HG03439 (cell line): Measurements from ENCODE around the gene OAT.
A peak's percentile ranks its signal among the peaks of the same experiment; 100 is the strongest.

ENCODE experiments used
- ATAC-seq: cut with Tn5 transposase; IDR thresholded peaks from one replicate; pipeline ENCODE4 v1.9.1; 2021; ENCODE audit warnings: mild to moderate bottlenecking, moderate library complexity; ENCODE audit not compliant: unreplicated experiment

Gene OAT

DNA sequence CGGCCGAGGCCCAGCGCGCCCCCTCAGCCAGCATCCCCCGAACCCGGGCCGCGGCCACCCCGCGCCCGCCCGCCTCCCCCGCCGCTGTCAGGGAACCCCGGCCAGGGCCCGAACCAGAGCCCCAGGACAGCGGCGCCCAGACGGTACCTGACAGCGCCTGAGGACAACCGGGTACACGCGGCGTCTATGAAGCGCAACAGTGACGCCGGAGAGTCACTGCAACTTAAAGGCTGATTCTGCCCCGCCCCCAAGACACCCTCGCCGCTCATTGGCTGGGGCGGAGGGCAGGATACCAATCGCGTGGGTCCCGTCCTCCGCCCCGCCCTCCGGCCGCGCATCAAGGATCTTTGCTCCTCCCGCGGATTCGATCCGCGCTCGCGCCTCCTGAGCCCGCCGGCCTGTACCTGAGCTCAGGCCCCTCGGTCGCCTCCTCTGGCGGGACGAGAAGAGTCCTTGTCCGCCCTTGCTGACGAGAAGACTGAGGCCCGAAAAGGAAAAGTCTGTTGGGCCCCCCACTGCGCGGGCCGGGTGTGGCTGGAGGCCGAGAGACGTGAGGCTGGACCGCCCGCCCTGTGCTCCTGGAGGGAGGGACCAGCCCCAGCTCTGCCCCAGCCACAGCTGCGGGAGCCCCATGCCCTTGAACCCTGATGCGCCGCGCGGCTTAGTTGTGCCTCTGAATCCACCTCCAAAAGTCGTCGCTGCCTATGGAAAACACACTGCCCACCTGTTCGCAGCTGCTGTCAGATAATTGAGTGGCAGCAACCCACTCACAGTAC, at the start of gene OAT:
TSS of gene OAT (minus strand) at position 198 of the 776 bp plus-strand sequence. CDS start 6,752 bp downstream, outside the sequence.
- peak; percentile 97 for ATAC-seq

- ATAC-seq = no peak
These were observed 48.4 kb upstream of the OAT start for GRCh38 chr10:124467165-124467564.

- no peak for ATAC-seq
These were observed 47.2 kb upstream of the OAT start for GRCh38 chr10:124465777-124466488.

DNA sequence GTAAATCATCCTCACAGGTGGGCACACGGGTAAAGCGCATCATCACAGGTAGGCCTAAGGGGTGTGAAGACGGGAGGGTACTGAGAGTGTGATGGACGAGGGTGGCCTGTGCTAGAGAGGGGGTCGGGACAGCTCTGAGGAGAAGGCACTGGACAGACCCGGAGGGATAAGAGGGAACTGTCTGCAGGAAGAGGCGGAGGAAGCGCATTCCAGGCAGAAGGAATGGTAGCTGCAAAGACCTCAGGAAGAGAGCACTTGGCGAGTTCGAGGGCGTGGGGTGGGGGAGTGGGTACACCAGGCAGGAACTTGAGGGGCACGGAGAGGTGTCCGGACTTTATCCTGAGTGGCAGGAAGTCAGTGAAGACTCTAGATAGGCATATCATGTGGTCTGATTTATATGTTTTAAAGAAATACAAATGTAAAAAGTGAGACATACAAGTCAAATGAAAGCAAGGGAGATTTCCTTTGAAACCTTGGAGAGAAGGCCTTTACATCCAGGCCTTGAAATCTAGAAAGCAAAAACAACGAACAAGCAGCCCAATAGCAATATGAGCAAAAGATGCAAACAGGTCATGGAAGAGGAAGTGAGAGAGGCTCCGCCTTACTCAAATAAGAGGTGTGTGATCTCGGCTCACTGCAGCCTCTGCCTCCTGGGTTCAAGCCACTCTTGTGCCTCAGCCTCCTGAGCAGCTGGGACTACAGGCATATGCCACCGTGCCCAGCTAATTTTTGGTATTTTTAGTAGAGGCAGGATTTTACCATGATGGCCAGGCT, 46.5 kb upstream of the OAT start:
- ATAC-seq = no peak

DNA sequence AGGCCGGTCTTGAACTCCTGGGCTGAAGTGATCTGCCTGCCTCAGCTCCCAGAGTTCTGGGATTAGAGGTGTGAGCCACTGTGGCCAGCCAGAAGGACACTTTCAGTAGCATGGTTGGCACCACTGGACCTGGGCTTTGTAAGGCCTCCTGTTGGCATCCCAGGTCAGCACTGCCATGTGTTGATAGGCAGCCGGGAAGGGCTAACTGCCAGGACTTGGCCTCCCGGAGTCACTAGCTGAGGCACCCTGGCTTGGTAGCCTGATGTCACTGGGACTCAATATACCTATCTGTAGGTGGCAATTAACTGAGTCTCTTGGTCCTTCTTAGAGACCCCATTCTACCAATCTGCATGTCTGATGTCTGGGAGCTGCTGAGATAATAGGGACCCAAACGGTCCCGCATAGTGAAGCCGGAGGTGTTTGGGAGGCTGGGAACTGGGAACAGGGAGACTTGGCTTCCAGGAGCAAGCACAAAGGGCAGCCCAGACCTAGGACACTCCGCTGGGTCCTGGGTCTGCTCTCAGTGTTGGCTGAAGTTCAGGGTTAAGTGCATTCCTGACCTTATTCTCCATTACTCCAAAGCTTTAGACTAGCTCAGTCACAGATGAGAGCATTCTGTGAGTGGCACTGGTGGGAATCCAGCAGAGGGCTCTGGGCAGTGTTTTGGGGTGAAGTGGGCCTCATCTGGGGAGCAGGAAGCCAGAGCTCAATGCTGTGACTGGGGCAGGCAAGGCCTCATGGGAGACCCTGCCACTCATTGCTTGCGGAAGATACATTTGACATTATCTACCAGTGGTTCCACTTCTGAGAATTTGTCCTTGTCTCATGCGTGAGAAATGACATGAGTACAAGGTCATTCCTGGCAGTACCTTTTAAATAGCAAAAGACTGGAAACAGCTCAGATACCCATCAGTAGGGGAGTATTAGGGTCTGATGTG, 45.6 kb upstream of the OAT start:
- no peak for ATAC-seq

DNA sequence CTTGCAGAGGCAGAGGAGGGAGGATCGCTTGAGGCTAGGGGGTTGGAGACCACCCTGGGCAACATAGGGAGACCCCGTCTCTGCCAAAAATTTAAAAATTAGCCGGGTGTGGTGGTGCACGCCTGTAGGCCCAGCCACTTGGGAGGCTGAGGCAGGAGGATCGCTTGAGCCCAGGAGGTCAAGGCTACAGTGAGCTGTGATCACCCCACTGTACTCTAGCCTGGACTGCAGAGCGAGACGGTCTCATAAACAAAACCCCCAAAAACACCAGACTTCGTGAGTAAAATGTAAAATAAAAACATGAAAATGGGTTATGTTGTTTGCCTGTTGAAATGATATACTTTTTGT, 43.6 kb upstream of the OAT start:
- ATAC-seq = no peak

GRCh38 chr10:124461642-124462347, 43.1 kb upstream of the OAT start, which contains the start of gene LHPP:
LHPP (plus strand) TSS chr10:124461823; CDS start chr10:124461863, 40 bp downstream.
- ATAC-seq = peak; percentile 96

- no peak for ATAC-seq
These were observed 41.4 kb upstream of the OAT start for GRCh38 chr10:124460144-124460543.

- no peak for ATAC-seq
These were observed 40.7 kb upstream of the OAT start for GRCh38 chr10:124459395-124459794.

DNA sequence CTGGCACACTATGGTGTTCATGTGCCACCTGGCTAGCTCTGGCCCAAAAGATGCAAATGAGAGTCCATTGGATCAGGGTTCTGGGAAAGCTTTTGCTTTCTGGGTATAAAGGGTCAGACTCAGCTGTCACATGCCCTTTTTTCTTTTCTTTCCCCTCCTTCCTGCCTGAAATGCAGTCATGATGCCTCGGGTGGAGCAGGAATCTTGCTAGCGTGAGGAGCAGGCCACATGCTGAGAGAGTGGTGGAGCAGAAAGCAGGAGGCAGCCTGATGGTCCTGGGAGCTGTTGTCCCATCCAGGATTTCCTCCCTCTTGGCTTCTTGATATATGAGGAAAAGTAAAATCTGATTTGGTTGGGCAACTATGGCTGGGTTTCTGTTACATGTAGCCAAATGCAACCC, 40.2 kb upstream of the OAT start:
- ATAC-seq = no peak

DNA sequence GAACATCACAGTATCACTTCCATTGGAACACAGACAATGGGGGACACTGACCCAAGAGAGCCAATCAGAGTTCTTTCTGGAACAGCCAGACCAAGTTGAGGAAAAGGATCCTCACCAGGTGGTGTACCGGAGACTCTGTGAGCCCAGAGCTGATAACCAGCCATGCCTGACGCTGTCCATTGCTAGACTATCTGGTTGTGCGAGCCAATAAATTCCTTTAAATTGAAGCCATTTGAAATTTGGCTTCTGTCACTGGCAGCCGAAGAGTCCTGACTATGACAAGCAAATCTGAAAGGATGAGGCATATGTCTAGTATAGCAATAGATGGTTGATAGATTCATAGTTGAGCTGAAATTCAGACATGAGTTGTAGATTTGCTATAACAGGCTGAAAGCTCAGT, 39.8 kb upstream of the OAT start:
- ATAC-seq = no peak

GRCh38 chr10:124455441-124455840, 36.7 kb upstream of the OAT start:
- ATAC-seq = no peak

- ATAC-seq = no peak
These were observed 35.4 kb upstream of the OAT start for GRCh38 chr10:124453960-124454610.

DNA sequence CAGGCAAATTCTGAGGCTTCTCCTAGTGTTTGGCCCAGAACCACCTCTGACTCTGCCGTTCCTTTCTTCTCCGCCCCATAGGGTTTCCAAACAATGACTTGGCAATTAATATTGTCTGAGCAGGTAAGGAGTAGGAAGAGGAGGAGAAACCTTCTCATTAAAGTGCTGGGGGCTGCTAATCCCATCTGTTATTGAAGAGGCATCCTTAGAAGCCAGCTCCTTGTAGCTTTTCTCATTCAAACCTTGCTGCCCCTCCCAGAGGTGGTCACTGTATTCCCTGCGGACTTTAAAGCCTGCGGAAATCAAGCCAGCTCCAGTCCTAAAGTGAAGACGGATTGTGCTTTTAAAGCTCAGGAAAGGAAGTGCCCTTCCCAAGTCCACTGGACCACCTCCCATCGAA, 32.6 kb upstream of the OAT start:
- no peak for ATAC-seq

DNA sequence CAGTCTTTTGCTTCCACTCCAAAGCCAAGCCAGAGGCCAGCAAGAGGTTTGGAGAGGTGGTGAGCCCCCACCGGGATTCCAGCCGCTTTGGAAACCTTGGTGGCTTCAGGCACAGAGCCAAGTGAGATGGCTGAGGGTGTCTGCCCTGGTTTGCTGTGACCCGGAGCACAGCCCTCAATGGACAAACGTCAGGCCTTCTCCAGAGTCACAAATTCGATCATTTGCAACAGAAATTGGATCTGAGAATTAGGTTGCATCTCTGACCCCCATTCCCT, 32.0 kb upstream of the OAT start:
- ATAC-seq = no peak

DNA sequence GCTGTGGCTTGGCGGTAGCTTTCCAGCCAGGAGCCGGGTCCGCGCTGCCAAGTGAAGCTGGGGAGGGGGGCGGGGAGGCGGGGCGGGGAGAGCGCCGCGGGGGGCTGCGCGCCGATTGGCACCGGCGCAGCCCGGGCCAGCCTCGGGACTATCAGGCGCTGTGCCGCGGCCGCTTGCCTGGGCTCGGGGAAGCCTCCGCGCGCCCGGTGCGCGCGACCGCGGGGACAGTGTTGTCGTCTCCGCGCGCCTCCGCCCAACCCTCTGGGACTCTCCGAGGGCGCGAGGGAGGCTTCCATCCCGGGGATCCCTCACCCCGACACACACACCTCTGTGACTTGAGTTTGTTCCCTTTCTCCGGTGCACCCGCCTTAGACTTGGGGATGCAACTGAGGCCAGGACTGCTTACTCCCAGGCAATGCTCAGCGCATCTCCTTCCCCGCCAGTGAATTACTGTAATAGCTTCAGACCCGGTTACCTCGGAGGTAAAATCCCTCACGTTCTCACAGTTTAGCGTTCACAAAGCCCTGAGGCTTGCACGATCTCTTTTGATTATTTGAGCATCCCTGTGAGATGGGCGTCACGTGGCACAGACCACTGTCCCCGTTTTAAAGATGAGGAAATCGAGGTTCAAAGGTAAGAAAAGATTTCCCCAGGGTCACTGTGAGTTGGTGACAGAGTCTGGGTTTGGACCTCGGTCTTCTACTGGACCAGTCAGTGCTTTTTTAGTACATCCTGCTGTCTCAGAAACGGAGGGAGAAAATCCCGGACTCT, 31.5 kb upstream of the OAT start, which contains the start of gene NKX1-2:
TSS of gene NKX1-2 (minus strand) at position 24 of the 771 bp plus-strand sequence. CDS start 92 bp downstream, outside the sequence.
- no peak for ATAC-seq

GRCh38 chr10:124449170-124450011, 30.7 kb upstream of the OAT start:
- ATAC-seq = no peak

- no peak for ATAC-seq
These were observed 30.0 kb upstream of the OAT start for GRCh38 chr10:124448696-124449169.
